Fibroblast of pulmonary artery (primary cell): ENCODE measurements around the gene DPY19L1.
"Not testable (repeated sequence)": the region's sequence is repeated elsewhere in the genome, so short reads cannot be mapped to it uniquely, and the experiment has no call there.

Experiments used
- DNase-seq: peaks from one replicate; pipeline ENCODE4 v3.0.0-alpha.2; 2010; ENCODE audit warnings: low read depth
- H3K4me3 ChIP-seq: replicated peaks from 2 replicates; pipeline ENCODE4 v1.5.1; 2011; ENCODE audit warnings: low read depth, mild to moderate bottlenecking, control low read depth, low read length, moderate library complexity
- CTCF ChIP-seq: IDR thresholded peaks from 2 replicates; pipeline ENCODE4 v1.5.1; 2011; ENCODE audit warnings: mild to moderate bottlenecking, control low read depth, low read length, inconsistent platforms; ENCODE audit errors: missing control alignments

Gene DPY19L1

GRCh38 chr7:34889951-34890350 is 147.3 kb downstream of the DPY19L1 start:
- no peak for TF ChIP-seq CTCF
- no peak for DNase-seq
- H3K4me3 ChIP-seq, result no peak overlapping the region

- DNase-seq, result no peak
- H3K4me3 ChIP-seq, result no peak overlapping the region
- TF ChIP-seq CTCF, result no peak
Measured at GRCh38 chr7:34886856-34887255, 150.4 kb downstream of the DPY19L1 start.

GRCh38 chr7:34883855-34884254 is 153.4 kb downstream of the DPY19L1 start:
- DNase-seq, H3K4me3 ChIP-seq: not testable (repeated sequence)

- no peak for TF ChIP-seq CTCF
- no peak for DNase-seq
- no peak overlapping the region for H3K4me3 ChIP-seq
Measured at GRCh38 chr7:34879871-34880270, 157.4 kb downstream of the DPY19L1 start.

GRCh38 chr7:34878944-34879735 is 158.1 kb downstream of the DPY19L1 start:
- not testable (repeated sequence) for DNase-seq, H3K4me3 ChIP-seq
